ENCODE data around the gene DUOXA1. TPM values are rescaled to one million over a fixed set of nuclear protein-coding genes. Genes with fewer than 3 reads are reported as not detected.

The DUOXA1 gene
- total and polyA plus RNA-seq, 2 of the 4 experiments (the other 2 are of a cell fraction) = 0.02 TPM; not detected in 1

GRCh38 chr15:45156744-45157455, 27.2 kb upstream of the DUOXA1 start:
- Histone ChIP-seq H4K8ac (ENCODE audit: low read depth in 2 of 2, low read length in 2 of 2) (no peak overlapping the region), H4K91ac (ENCODE audit: insufficient read depth, low read depth, low read length) (no peak overlapping the region), H2BK15ac (ENCODE audit: low read depth, low read length) (no peak overlapping the region), H3K56ac (ENCODE audit: extremely low read depth, insufficient read depth, low read length) (no peak overlapping the region), H2AK5ac (ENCODE audit: low read depth, low read length) (no peak overlapping the region), H4K20me1 (ENCODE audit: insufficient read depth, low read length) (no peaks in the 10 kb centered on the region), H2BK120ac (ENCODE audit: low read depth, low read length) (no peak overlapping the region), H3K18ac (ENCODE audit: low read depth, low read length) (no peak overlapping the region), H3K27me3 (ENCODE audit: control insufficient read depth, insufficient read depth, low read length) (no peaks in the 10 kb centered on the region), H2BK20ac (ENCODE audit: low read depth, low read length) (no peak overlapping the region), H4K5ac (ENCODE audit: low read depth, low read length) (no peak overlapping the region), H3K4me3 (ENCODE audit: insufficient read depth, low read depth, low read length) (no peak overlapping the region), H3K4ac (ENCODE audit: low read depth, low read length) (no peak overlapping the region; the same call in 1 of the 2 replicates), H3K9me3 (ENCODE audit: control insufficient read depth, insufficient read depth, low read length) (no peaks in the 10 kb centered on the region), H2AFZ (replicated peaks; ENCODE audit: low read length, poor library complexity) (no peak overlapping the region), H3K4me2 (ENCODE audit: low read depth, low read length) (no peak overlapping the region), H3K9me1 (ENCODE audit: insufficient read depth, low read length) (peaks cover 12% of the 10 kb centered on the region), H2BK5ac (ENCODE audit: low read depth, low read length, poor library complexity, severe bottlenecking) (no peak overlapping the region), H3K79me1 (ENCODE audit: low read depth in 1 of 2, low read length in 2 of 2) (no peaks in the 10 kb centered on the region), H3K23ac (ENCODE audit: low read depth, low read length) (no peak overlapping the region), H3K9ac (ENCODE audit: low read depth, low read length) (no peak overlapping the region), H3K4me1 (ENCODE audit: control insufficient read depth, insufficient read depth, low read length) (peaks cover 8% of the 10 kb centered on the region; the same call in 1 of the 2 replicates), H3K14ac (replicated peaks; ENCODE audit: low read depth, low read length) (no peak overlapping the region), H3K36me3 (ENCODE audit: control insufficient read depth, insufficient read depth, low read length) (no peaks in the 10 kb centered on the region), H3K27ac (ENCODE audit: insufficient read depth, low read length) (no peak overlapping the region), H2AK9ac (replicated peaks; ENCODE audit: low read depth, low read length, poor library complexity) (no peak overlapping the region)
- POLR2A ChIA-PET (ENCODE audit: unreplicated experiment) = no interaction called here
- DNase-seq = peak; percentile 78
- CTCF ChIA-PET = interaction anchor here (0.5 to 1.5 kb wide), 3 partner anchors 39 to 389 kb away, joined by 3 to 4 read pairs (median 4); no protein-coding TSS in a partner anchor
- BruUV-seq (replicated peaks) = no TSS peak
- peak; percentile 58 for ATAC-seq (ENCODE audit: low read depth)
- intact Hi-C loops (cut with micrococcal nuclease) (no loop called here), dilution Hi-C loops (cut with HindIII; ENCODE audit: low sequenced_read_pairs, unreplicated experiment) (no loop called here), in situ Hi-C loops (cut with MboI; ENCODE audit: low sequenced_read_pairs) (no loop called here)
- TF ChIP-seq MXI1 (IDR thresholded peaks at IDR 0.05; ENCODE audit: borderline replicate concordance, low read depth, low read length) (no peak), CTCF (conservative IDR thresholded peaks at IDR 0.05; ENCODE audit: low read depth, low read length) (no peak), POLR2A (IDR thresholded peaks at IDR 0.05; ENCODE audit: low read depth, low read length) (no peak), RFX5 (IDR thresholded peaks at IDR 0.05; ENCODE audit: low read depth, low read length) (no peak)
- TF ChIP-seq, protein P1, sequence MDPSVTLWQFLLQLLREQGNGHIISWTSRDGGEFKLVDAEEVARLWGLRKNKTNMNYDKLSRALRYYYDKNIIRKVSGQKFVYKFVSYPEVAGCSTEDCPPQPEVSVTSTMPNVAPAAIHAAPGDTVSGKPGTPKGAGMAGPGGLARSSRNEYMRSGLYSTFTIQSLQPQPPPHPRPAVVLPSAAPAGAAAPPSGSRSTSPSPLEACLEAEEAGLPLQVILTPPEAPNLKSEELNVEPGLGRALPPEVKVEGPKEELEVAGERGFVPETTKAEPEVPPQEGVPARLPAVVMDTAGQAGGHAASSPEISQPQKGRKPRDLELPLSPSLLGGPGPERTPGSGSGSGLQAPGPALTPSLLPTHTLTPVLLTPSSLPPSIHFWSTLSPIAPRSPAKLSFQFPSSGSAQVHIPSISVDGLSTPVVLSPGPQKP (IDR thresholded peaks at IDR 0.05; ENCODE audit: borderline replicate concordance, low read depth, low read length) = no peak
- 76% methylated on average over 4 of the region's 7 CpGs; no CpG with 5 or more reads in 1 of the 2 experiments for WGBS, 2 experiments (ENCODE audit: extremely low coverage in 2 of 2, insufficient read length in 1 of 2)

Data from IMR-90 (cell line).